Activated CD8-positive, alpha-beta memory T cell treated with anti-CD3 and anti-CD28 coated beads for 36 hours (primary cell): ENCODE data around the gene EFNA3. TPM values are rescaled to one million over a fixed set of nuclear protein-coding genes. Genes with fewer than 3 reads are reported as not detected.

ENCODE experiments used
- CTCF ChIA-PET: fragments of 350-600 bp; sonication (Branson Sonifier 250); formaldehyde crosslinking; loops from one replicate; lab custom pipeline; 2021; ENCODE audit warnings: antibody characterized with exemption; lab: Charles Lee
- POLR2A ChIA-PET: fragments of 350-600 bp; sonication (Branson Sonifier 250); formaldehyde crosslinking; loops from one replicate; lab custom pipeline; 2021; ENCODE audit warnings: antibody characterized with exemption; lab: Charles Lee
- total RNA-seq, 2 experiments: library from RNA; stranded (reverse); gene quantifications; one replicate each; pipeline ENCODE4 v1.2.3, GENCODE V29; 2021

The EFNA3 gene
- total RNA-seq, 2 experiments from 2014 or later, result 3.1 to 3.5 TPM

GRCh38 chr1:155043793-155044192, 34.8 kb upstream of the EFNA3 start:
- POLR2A ChIA-PET, result interaction anchor here (0.6 kb wide), 1 partner anchor 64 kb away, joined by 7 read pairs; no protein-coding TSS in a partner anchor

GRCh38 chr1:155044365-155044764, 34.3 kb upstream of the EFNA3 start:
- POLR2A ChIA-PET, result interaction anchor here (0.6 kb wide), 1 partner anchor 64 kb away, joined by 7 read pairs; no protein-coding TSS in a partner anchor

More at GRCh38 chr1:155043793-155044192, 34.8 kb upstream of the EFNA3 start:
- CTCF ChIA-PET, result interaction anchor here (0.9 to 5.8 kb wide), 15 partner anchors 9 to 129 kb away, joined by 3 to 32 read pairs (median 6); partner anchors contain the start of genes DCST1, DCST2, EFNA3 and KRTCAP2

GRCh38 chr1:155044812-155045657, 33.6 kb upstream of the EFNA3 start:
- ChIA-PET POLR2A (no interaction called here), CTCF (interaction anchor here (0.6 to 5.8 kb wide), 21 partner anchors 9 to 491 kb away, joined by 3 to 32 read pairs (median 6); partner anchors contain the start of genes DCST1, DCST2, EFNA3 and EFNA4)

More at GRCh38 chr1:155044365-155044764, 34.3 kb upstream of the EFNA3 start:
- CTCF ChIA-PET, result interaction anchor here (0.6 to 5.8 kb wide), 21 partner anchors 8 to 492 kb away, joined by 3 to 32 read pairs (median 5); partner anchors contain the start of genes DCST1, DCST2, EFNA3 and KRTCAP2

GRCh38 chr1:155048449-155049334, 29.9 kb upstream of the EFNA3 start:
- ChIA-PET CTCF (interaction anchor here (1.0 to 2.3 kb wide), 6 partner anchors 12 to 37 kb away, joined by 3 to 8 read pairs (median 6); no protein-coding TSS in a partner anchor), POLR2A (no interaction called here)

- POLR2A ChIA-PET, result interaction anchor here (1.0 kb wide), 1 partner anchor 32 kb away, joined by 4 read pairs; no protein-coding TSS in a partner anchor
- CTCF ChIA-PET, result interaction anchor here (0.6 to 2.3 kb wide), 18 partner anchors 8 to 123 kb away, joined by 3 to 17 read pairs (median 6); partner anchors contain the start of genes EFNA3, EFNA4, FLAD1 and KRTCAP2
These were observed 28.7 kb upstream of the EFNA3 start for GRCh38 chr1:155049651-155050559.

GRCh38 chr1:155050560-155051341, 27.9 kb upstream of the EFNA3 start, which contains the start of gene ADAM15:
Gene ADAM15 (plus strand): TSS chr1:155051316. CDS start chr1:155051387, 71 bp downstream.
- ChIA-PET POLR2A (interaction anchor here (0.6 to 1.0 kb wide), 5 partner anchors 13 to 86 kb away, joined by 3 to 5 read pairs (median 4); partner anchors contain the start of genes EFNA4 and SLC50A1), CTCF (interaction anchor here (0.6 to 4.8 kb wide), 20 partner anchors 9 to 398 kb away, joined by 3 to 30 read pairs (median 6); partner anchors contain the start of genes EFNA3, EFNA4, FLAD1 and KRTCAP2)

- ChIA-PET CTCF (interaction anchor here (0.9 to 4.8 kb wide), 19 partner anchors 9 to 399 kb away, joined by 3 to 30 read pairs (median 6); partner anchors contain the start of genes EFNA3, EFNA4, FLAD1 and KRTCAP2), POLR2A (interaction anchor here (0.6 to 1.0 kb wide), 6 partner anchors 8 to 85 kb away, joined by 3 to 5 read pairs (median 4); partner anchors contain the start of genes EFNA4 and SLC50A1)
These were observed 27.3 kb upstream of the EFNA3 start for GRCh38 chr1:155051342-155051776.

- CTCF ChIA-PET, result interaction anchor here (1.1 to 4.8 kb wide), 14 partner anchors 8 to 400 kb away, joined by 3 to 30 read pairs (median 4); no protein-coding TSS in a partner anchor
- POLR2A ChIA-PET, result interaction anchor here (0.5 to 1.0 kb wide), 6 partner anchors 8 to 575 kb away, joined by 3 to 7 read pairs (median 4); partner anchors contain the start of gene SLC50A1
These were observed 26.7 kb upstream of the EFNA3 start for GRCh38 chr1:155051777-155052398.

GRCh38 chr1:155052439-155053395, 25.9 kb upstream of the EFNA3 start:
- POLR2A ChIA-PET, result interaction anchor here (0.5 to 0.6 kb wide), 2 partner anchors 115 to 576 kb away, joined by 4 to 7 read pairs; no protein-coding TSS in a partner anchor
- CTCF ChIA-PET, result interaction anchor here (1.2 to 4.8 kb wide), 10 partner anchors 9 to 142 kb away, joined by 3 to 30 read pairs (median 4); partner anchors contain the start of genes DCST1 and DCST2

GRCh38 chr1:155053531-155054105, 25.0 kb upstream of the EFNA3 start:
- POLR2A ChIA-PET, result no interaction called here
- CTCF ChIA-PET, result interaction anchor here (1.3 to 4.8 kb wide), 6 partner anchors 8 to 38 kb away, joined by 3 to 30 read pairs (median 7); partner anchors contain the start of genes DCST1 and DCST2

GRCh38 chr1:155057104-155057503, 21.5 kb upstream of the EFNA3 start:
- CTCF ChIA-PET, result interaction anchor here (1.2 to 12.9 kb wide), 4 partner anchors 12 to 39 kb away, joined by 3 to 127 read pairs (median 6); no protein-coding TSS in a partner anchor
- POLR2A ChIA-PET, result no interaction called here

GRCh38 chr1:155057788-155058211, 20.8 kb upstream of the EFNA3 start:
- CTCF ChIA-PET, result interaction anchor here (1.2 to 12.9 kb wide), 5 partner anchors 13 to 40 kb away, joined by 3 to 127 read pairs (median 7); no protein-coding TSS in a partner anchor
- POLR2A ChIA-PET, result no interaction called here

- CTCF ChIA-PET, result interaction anchor here (0.9 to 12.9 kb wide), 13 partner anchors 8 to 109 kb away, joined by 3 to 127 read pairs (median 11); partner anchors contain the start of genes ADAM15 and EFNA3
- POLR2A ChIA-PET, result no interaction called here
These were observed 17.9 kb upstream of the EFNA3 start for GRCh38 chr1:155060736-155061135.
